ENCODE data around the gene TCF7. TPM values are rescaled to one million over a fixed set of nuclear protein-coding genes. Genes with fewer than 3 reads are reported as not detected.

The TCF7 gene
- total RNA-seq, 1 experiment from 2014 or later = 0.40 TPM

GRCh38 chr5:134113363-134113889, 1.1 kb upstream of the TCF7 start:
- DNase-seq (ENCODE audit: low read depth) = no peak

- no peak for DNase-seq (ENCODE audit: low read depth)
These were observed 665 bp downstream of the TCF7 start for GRCh38 chr5:134114886-134115805.

- no peak for DNase-seq (ENCODE audit: low read depth)
These were observed 1.3 kb downstream of the TCF7 start for GRCh38 chr5:134115806-134116175.

- no peak for DNase-seq (ENCODE audit: low read depth)
These were observed 1.8 kb downstream of the TCF7 start for GRCh38 chr5:134116286-134116685.

GRCh38 chr5:134116789-134117761, 2.6 kb downstream of the TCF7 start:
- DNase-seq (ENCODE audit: low read depth) = no peak

- DNase-seq (ENCODE audit: low read depth) = no peak
These were observed 3.8 kb downstream of the TCF7 start for GRCh38 chr5:134118212-134118835.

GRCh38 chr5:134119720-134120119, 5.2 kb downstream of the TCF7 start:
- no peak for DNase-seq (ENCODE audit: low read depth)

GRCh38 chr5:134120386-134121138, 6.1 kb downstream of the TCF7 start:
- no peak for DNase-seq (ENCODE audit: low read depth)

- no peak for DNase-seq (ENCODE audit: low read depth)
These were observed 8.0 kb downstream of the TCF7 start for GRCh38 chr5:134122530-134122929.

- no peak for DNase-seq (ENCODE audit: low read depth)
These were observed 8.9 kb downstream of the TCF7 start for GRCh38 chr5:134123360-134123759.

- peak; percentile 82 for DNase-seq (ENCODE audit: low read depth)
These were observed 10.0 kb downstream of the TCF7 start for GRCh38 chr5:134124289-134125038.

GRCh38 chr5:134125039-134126015, 10.8 kb downstream of the TCF7 start:
- peak; percentile 94 for DNase-seq (ENCODE audit: low read depth)

GRCh38 chr5:134127376-134127861, 12.9 kb downstream of the TCF7 start:
- no peak for DNase-seq (ENCODE audit: low read depth)

- no peak for DNase-seq (ENCODE audit: low read depth)
These were observed 13.6 kb downstream of the TCF7 start for GRCh38 chr5:134127988-134128647.

- DNase-seq (ENCODE audit: low read depth) = no peak
These were observed 14.1 kb downstream of the TCF7 start for GRCh38 chr5:134128648-134128995.

GRCh38 chr5:134129411-134130238, 15.1 kb downstream of the TCF7 start:
- no peak for DNase-seq (ENCODE audit: low read depth)

- no peak for DNase-seq (ENCODE audit: low read depth)
These were observed 15.9 kb downstream of the TCF7 start for GRCh38 chr5:134130239-134130945.
